IPS-18a (cell line): ENCODE measurements around the gene EFHC1.

ENCODE experiments used
- H3K27ac ChIP-seq: one replicate; pipeline ENCODE4 v1.5.1; 2013; ENCODE audit warnings: low read length
- H3K27me3 ChIP-seq: one replicate; pipeline ENCODE4 v1.6.1; 2013; ENCODE audit warnings: mild to moderate bottlenecking, low read length; ENCODE audit not compliant: control insufficient read depth, insufficient read depth
- H3K36me3 ChIP-seq: one replicate; pipeline ENCODE4 v1.6.1; 2013; ENCODE audit warnings: low read depth, low read length; ENCODE audit not compliant: control insufficient read depth
- H3K4me1 ChIP-seq: one replicate; pipeline ENCODE4 v1.6.1; 2013; ENCODE audit warnings: low read depth, low read length; ENCODE audit not compliant: control insufficient read depth
- H3K4me3 ChIP-seq: one replicate; pipeline ENCODE4 v1.5.1; 2013; ENCODE audit warnings: low read length
- H3K9ac ChIP-seq: one replicate; pipeline ENCODE4 v1.6.1; 2013; ENCODE audit warnings: mild to moderate bottlenecking, low read length, moderate library complexity
- H3K9me3 ChIP-seq: one replicate; pipeline ENCODE4 v1.6.1; 2013; ENCODE audit warnings: low read depth, low read length; ENCODE audit not compliant: control insufficient read depth

EFHC1 gene

DNA sequence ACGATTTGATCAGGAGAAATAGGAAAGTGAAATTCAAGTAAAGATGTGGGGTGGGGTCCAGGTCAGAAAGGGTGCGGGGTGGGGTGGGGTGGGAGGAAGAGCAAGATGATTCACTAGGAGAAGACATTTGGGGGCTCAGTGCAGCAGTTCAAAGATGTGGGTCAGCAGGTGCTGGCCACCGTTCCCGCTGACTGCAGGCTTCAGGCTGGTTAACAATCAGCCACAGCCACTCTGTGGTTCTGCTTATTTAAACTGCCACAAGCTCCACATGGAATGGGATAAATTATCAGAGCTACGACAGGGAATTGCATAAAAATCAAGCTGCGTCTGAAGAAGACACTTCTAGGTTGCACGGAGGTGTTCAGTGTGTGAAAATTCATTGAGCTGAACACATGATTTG, 107.3 kb downstream of the EFHC1 start:
- H3K36me3 ChIP-seq: no peaks in the 10 kb centered on the region
- no peaks in the 10 kb centered on the region for H3K4me1 ChIP-seq

DNA sequence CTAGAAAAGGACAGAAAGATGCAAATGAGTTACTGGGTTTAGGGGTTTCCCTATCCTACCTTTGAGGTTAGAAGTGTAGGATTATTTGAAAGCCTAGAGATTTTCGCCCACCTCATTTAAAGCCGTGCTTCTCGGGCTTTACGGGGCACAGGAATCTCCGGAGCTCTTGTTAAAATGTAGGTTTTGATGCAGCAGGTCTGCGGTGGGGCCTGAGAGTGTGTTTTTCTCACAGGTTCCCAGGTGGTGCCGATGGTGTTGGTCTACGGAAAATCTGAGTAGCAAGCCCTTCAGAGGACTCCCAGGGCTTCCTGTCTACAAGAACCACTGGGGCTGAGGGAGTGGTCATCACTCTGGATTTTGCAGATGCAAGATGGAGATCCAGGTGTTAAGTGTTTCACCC, 109.2 kb downstream of the EFHC1 start:
- Histone ChIP-seq H3K36me3 (no peaks in the 10 kb centered on the region), H3K4me1 (no peaks in the 10 kb centered on the region), H3K4me3 (no peak overlapping the region), H3K9ac (no peak overlapping the region), H3K9me3 (no peaks in the 10 kb centered on the region), H3K27me3 (no peaks in the 10 kb centered on the region), H3K27ac (no peak overlapping the region)

More for the DNA sequence above, 107.3 kb downstream of the EFHC1 start:
- Histone ChIP-seq H3K9ac (no peak overlapping the region), H3K4me3 (no peak overlapping the region), H3K27me3 (no peaks in the 10 kb centered on the region), H3K27ac (no peak overlapping the region), H3K9me3 (no peaks in the 10 kb centered on the region)

DNA sequence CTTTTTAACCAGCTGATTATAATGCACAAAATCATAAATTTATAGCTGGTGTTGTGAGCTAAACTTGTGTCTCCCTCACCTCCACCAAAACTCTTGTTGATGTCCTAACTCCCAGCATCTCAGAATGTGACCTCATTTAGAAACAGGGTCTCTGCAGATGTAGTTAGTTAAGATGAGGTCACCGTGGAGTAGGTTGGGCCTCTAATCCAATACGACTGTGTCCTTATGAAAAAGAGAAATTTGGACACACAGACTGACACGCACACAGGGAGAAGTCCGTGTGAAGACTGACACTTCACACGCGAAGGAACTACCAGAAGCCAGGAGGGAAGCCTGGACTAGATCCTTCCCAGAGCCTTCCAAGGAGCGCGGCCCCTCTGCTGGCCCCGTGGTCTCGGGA, 110.2 kb downstream of the EFHC1 start:
- H3K27me3 ChIP-seq: no peaks in the 10 kb centered on the region
- H3K4me3 ChIP-seq: no peak overlapping the region
- H3K36me3 ChIP-seq: peaks cover 3% of the 10 kb centered on the region
- H3K27ac ChIP-seq: no peak overlapping the region
- H3K9ac ChIP-seq: no peak overlapping the region
- no peaks in the 10 kb centered on the region for H3K9me3 ChIP-seq
- no peaks in the 10 kb centered on the region for H3K4me1 ChIP-seq

DNA sequence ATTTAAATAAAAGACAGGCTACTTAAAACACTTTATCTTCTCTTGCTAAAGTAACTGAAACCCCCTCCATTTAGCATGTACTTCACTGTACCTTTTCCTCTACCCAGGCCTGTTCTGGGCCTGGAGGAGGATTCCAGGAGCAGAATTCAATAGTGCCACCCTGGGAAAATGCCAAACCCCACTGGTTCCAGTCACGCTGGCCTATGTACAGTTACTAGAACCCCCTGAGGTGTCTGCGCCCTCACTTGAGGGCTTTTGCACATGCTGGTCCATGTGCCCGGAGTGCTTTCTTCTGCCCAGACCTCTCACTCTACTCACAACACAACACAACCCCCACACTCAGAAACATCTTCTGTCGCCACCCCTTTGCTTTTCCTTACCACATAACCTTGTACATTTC, 111.3 kb downstream of the EFHC1 start:
- H3K4me3 ChIP-seq: no peak overlapping the region
- H3K27ac ChIP-seq: no peak overlapping the region
- peaks cover 5% of the 10 kb centered on the region for H3K4me1 ChIP-seq
- H3K27me3 ChIP-seq: no peaks in the 10 kb centered on the region
- H3K9ac ChIP-seq: no peak overlapping the region
- H3K36me3 ChIP-seq: peaks cover 3% of the 10 kb centered on the region
- no peaks in the 10 kb centered on the region for H3K9me3 ChIP-seq

DNA sequence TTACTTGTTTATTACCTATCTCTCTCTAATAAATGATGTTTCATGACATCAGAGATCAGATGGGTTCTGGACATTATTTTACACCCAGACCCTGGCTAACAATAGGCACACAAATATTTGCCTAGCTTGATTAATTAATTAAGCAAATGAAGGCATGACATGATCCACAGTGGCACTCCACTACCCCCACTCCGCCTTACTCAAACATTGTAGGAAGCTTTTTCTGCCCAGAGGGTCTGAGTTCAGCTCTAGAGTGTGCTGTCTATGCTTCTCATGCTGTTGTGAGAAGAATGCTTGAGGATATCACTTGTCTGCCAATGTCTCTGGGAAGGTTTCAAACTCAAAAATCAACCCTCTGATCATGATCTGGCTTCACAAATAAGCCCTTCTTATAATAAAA, 111.7 kb downstream of the EFHC1 start:
- Histone ChIP-seq H3K4me3 (no peak overlapping the region), H3K9me3 (no peaks in the 10 kb centered on the region), H3K9ac (no peak overlapping the region), H3K27me3 (no peaks in the 10 kb centered on the region), H3K4me1 (peaks cover 7% of the 10 kb centered on the region), H3K36me3 (peaks cover 3% of the 10 kb centered on the region), H3K27ac (no peak overlapping the region)

DNA sequence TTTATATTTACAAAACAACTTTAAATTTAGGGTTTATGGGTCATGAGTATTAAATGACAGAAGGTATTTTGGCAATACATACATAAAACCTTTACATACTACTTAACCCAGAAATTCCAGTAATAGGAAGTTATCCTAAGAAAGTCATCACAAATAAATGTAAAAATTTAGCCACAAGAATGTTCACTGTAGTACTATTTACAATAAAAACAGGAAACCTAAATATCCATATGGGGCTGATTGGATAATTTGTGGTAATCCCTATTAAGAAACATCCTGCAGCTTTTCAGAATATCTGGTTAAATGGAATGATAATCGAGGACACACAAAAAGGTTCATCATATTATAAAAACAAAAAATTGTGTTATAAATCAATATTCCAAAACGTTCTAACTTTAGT, 112.3 kb downstream of the EFHC1 start:
- H3K27me3 ChIP-seq: no peaks in the 10 kb centered on the region
- peaks cover 3% of the 10 kb centered on the region for H3K36me3 ChIP-seq
- H3K4me1 ChIP-seq: peaks cover 7% of the 10 kb centered on the region
- H3K9me3 ChIP-seq: no peaks in the 10 kb centered on the region
- no peak overlapping the region for H3K9ac ChIP-seq
- H3K27ac ChIP-seq: no peak overlapping the region
- no peak overlapping the region for H3K4me3 ChIP-seq

DNA sequence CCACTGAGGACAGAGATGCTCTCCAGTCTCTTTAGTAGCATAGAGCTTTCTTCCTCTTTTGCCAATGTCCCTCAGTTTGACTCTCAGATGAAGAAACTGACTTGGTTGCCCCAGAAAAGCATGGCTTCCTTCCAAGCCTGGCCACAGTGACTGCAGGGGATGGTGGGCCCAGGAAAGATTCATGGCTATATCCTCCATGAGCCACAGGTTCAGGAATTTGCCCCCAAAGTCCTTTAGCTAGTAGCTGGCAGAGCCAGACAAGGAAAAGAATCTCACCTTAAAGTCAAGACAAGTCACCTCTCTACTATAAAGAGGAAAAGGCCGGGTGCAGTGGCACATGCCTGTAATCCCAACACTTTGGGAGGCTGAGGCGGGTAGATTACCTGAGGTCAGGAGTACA, 113.3 kb downstream of the EFHC1 start:
- no peak overlapping the region for H3K9ac ChIP-seq
- peaks cover 7% of the 10 kb centered on the region for H3K4me1 ChIP-seq
- peaks cover 3% of the 10 kb centered on the region for H3K36me3 ChIP-seq
- H3K27ac ChIP-seq: no peak overlapping the region
- no peaks in the 10 kb centered on the region for H3K9me3 ChIP-seq
- no peaks in the 10 kb centered on the region for H3K27me3 ChIP-seq
- no peak overlapping the region for H3K4me3 ChIP-seq

DNA sequence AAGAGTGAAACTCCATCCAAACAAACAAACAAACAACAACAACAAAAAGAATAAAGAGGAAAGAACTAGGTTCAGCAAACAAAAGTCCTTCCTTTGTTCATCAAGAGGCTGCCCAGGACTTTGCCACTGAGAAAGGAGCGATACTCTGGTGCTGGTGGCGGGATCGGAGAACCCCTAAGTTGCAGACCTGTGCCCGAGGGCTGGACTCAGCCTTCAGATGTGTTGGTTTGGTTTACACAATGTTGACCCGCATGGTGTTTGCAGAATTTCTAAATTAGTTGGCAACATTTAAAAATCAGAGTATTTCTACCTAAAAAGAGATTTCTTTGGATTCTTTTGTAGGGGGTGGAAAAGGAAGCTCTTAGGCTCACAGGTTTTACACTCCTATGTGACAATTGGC, 114.2 kb downstream of the EFHC1 start:
- Histone ChIP-seq H3K9ac (no peak overlapping the region), H3K4me3 (no peak overlapping the region), H3K27ac (no peak overlapping the region)

DNA sequence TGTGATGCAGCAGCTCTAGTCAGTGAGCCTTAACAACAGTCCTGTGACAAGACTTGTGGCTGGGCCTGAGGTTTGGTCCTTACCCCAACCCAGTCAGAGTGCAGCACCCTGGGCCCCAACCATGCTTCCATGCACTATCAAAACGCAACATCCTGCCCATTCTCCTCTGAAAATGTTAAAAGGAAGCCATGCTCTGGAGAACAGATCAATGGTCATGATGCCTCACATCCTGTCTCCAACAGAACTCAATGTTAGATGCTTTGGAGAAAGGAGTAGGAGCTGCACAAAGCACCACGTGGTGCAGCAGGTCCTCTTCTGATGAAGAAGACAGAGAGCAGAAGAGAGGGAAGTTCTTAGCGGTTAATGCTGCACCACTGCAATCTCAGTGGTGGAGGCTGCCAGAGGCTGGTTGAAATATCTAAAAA, 114.8 kb downstream of the EFHC1 start:
- no peaks in the 10 kb centered on the region for H3K9me3 ChIP-seq
- H3K4me1 ChIP-seq: peaks cover 7% of the 10 kb centered on the region
- H3K4me3 ChIP-seq: no peak overlapping the region
- H3K36me3 ChIP-seq: peaks cover 3% of the 10 kb centered on the region
- H3K9ac ChIP-seq: no peak overlapping the region
- no peaks in the 10 kb centered on the region for H3K27me3 ChIP-seq
- H3K27ac ChIP-seq: no peak overlapping the region

More for the DNA sequence above, 114.2 kb downstream of the EFHC1 start:
- Histone ChIP-seq H3K27me3 (no peaks in the 10 kb centered on the region), H3K9me3 (no peaks in the 10 kb centered on the region), H3K36me3 (peaks cover 3% of the 10 kb centered on the region), H3K4me1 (peaks cover 7% of the 10 kb centered on the region)

DNA sequence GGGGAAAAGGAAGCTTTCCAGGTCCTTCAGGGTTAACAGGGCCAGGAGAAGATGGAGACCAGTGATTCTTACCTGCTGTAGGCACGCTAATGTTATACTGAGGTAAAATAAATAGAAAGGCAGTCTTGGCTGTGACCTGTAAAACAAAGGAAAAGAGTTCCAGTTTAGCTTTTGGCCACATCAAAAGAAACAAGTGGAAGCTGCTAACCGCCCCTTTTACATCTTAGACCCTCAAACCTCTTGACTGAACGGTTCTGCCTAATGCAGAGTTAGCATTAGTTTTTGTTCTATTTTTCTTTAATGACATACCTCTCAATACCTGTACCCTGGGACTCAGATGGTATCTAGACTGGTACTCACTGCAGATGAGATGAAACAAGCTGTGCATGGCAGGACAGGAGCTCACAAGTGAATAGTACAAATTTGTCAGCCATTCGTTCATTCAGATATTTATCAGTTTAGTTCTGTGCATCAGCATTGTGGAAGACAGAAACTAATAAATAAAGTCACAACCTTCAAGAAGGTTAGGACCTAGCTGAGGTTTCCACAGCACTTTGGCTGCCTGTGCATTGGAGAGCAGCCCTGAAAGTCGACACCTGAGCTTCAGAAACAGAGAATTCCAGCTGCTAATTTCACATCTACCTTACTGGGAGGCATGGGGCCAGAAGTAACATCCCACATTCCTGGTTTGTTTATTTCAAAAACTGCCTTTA, 115.7 kb downstream of the EFHC1 start:
- Histone ChIP-seq H3K4me3 (no peak overlapping the region), H3K27ac (no peak overlapping the region), H3K9ac (no peak overlapping the region), H3K4me1 (peaks cover 7% of the 10 kb centered on the region), H3K27me3 (no peaks in the 10 kb centered on the region), H3K36me3 (peaks cover 3% of the 10 kb centered on the region), H3K9me3 (no peaks in the 10 kb centered on the region)

DNA sequence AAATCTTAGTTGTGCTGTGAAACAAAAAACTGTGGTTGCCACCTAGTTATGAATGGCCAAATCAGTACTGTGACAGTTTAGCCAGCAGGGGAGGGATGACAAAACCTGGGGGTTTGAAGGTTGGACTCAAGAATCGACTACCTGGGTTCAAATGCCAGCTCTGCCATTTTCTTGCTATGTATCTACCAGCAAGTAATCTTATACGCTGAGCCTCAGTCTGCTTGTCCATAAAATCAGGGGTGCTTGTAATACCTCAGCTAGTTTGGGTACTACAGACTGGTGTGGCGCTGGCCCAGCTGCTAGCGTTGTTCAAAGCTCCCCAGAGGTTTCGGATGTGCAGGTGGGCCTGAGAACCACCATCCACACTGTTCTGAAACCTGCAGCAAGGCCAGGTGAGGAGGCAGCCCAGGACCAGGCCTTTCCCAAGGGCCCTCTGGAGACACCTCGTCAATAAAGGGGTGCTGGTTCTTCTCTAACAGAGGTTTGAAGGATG, 116.3 kb downstream of the EFHC1 start:
- Histone ChIP-seq H3K4me1 (peaks cover 7% of the 10 kb centered on the region), H3K36me3 (peaks cover 3% of the 10 kb centered on the region), H3K9me3 (no peaks in the 10 kb centered on the region), H3K4me3 (no peak overlapping the region), H3K27ac (no peak overlapping the region), H3K27me3 (no peaks in the 10 kb centered on the region), H3K9ac (no peak overlapping the region)
